ENCODE data around the gene COL4A4. TPM values are rescaled to one million over a fixed set of nuclear protein-coding genes. Genes with fewer than 3 reads are reported as not detected.

COL4A4 gene
- total RNA-seq, 1 donor: 0.36 TPM

- H3K79me2 ChIP-seq (ENCODE audit: insufficient read depth, low read length): no peaks in the 10 kb centered on the region
- H2AFZ ChIP-seq (ENCODE audit: low read length): no peak overlapping the region
- peaks cover 5% of the 10 kb centered on the region for H3K4me1 ChIP-seq (ENCODE audit: insufficient read depth, low read length)
- TF ChIP-seq CTCF (IDR thresholded peaks at IDR 0.05; ENCODE audit: extremely low read depth, low read depth, low read length): no peak
- no peak for DNase-seq (ENCODE audit: insufficient read length, low spot score, missing footprints)
- no peaks in the 10 kb centered on the region for H3K27me3 ChIP-seq (ENCODE audit: insufficient read depth, low read length)
- no peak overlapping the region for H3K27ac ChIP-seq (ENCODE audit: low read depth, low read length)
- H3K9me3 ChIP-seq (ENCODE audit: low read depth, low read length): no peaks in the 10 kb centered on the region
- no peak overlapping the region for H3K4me3 ChIP-seq (ENCODE audit: insufficient read depth, low read length)
- no peak overlapping the region for H3K4me2 ChIP-seq (ENCODE audit: insufficient read depth, low read length)
- no peaks in the 10 kb centered on the region for H4K20me1 ChIP-seq (ENCODE audit: insufficient read depth, low read length)
- H3K36me3 ChIP-seq (ENCODE audit: insufficient read depth, low read length): no peaks in the 10 kb centered on the region
Measured at GRCh38 chr2:227148106-227148505, 15.9 kb downstream of the COL4A4 start.

- no peaks in the 10 kb centered on the region for H3K36me3 ChIP-seq (ENCODE audit: insufficient read depth, low read length)
- no peak overlapping the region for H2AFZ ChIP-seq (ENCODE audit: low read length)
- H3K9me3 ChIP-seq (ENCODE audit: low read depth, low read length): no peaks in the 10 kb centered on the region
- TF ChIP-seq CTCF (IDR thresholded peaks at IDR 0.05; ENCODE audit: extremely low read depth, low read depth, low read length): no peak
- DNase-seq (ENCODE audit: insufficient read length, low spot score, missing footprints): no peak
- H3K4me1 ChIP-seq (ENCODE audit: insufficient read depth, low read length): peaks cover 5% of the 10 kb centered on the region
- no peaks in the 10 kb centered on the region for H3K79me2 ChIP-seq (ENCODE audit: insufficient read depth, low read length)
- no peaks in the 10 kb centered on the region for H4K20me1 ChIP-seq (ENCODE audit: insufficient read depth, low read length)
- no peaks in the 10 kb centered on the region for H3K27me3 ChIP-seq (ENCODE audit: insufficient read depth, low read length)
- H3K4me3 ChIP-seq (ENCODE audit: insufficient read depth, low read length): no peak overlapping the region
- H3K4me2 ChIP-seq (ENCODE audit: insufficient read depth, low read length): peak overlapping the region; percentile 22
- no peak overlapping the region for H3K27ac ChIP-seq (ENCODE audit: low read depth, low read length)
Measured at GRCh38 chr2:227147023-227147422, 17.0 kb downstream of the COL4A4 start.

GRCh38 chr2:227146456-227146855, 17.5 kb downstream of the COL4A4 start:
- no peaks in the 10 kb centered on the region for H3K27me3 ChIP-seq (ENCODE audit: insufficient read depth, low read length)
- H4K20me1 ChIP-seq (ENCODE audit: insufficient read depth, low read length): no peaks in the 10 kb centered on the region
- no peaks in the 10 kb centered on the region for H3K36me3 ChIP-seq (ENCODE audit: insufficient read depth, low read length)
- no peak overlapping the region for H2AFZ ChIP-seq (ENCODE audit: low read length)
- no peak overlapping the region for H3K4me3 ChIP-seq (ENCODE audit: insufficient read depth, low read length)
- H3K9me3 ChIP-seq (ENCODE audit: low read depth, low read length): no peaks in the 10 kb centered on the region
- no peak for TF ChIP-seq CTCF (IDR thresholded peaks at IDR 0.05; ENCODE audit: extremely low read depth, low read depth, low read length)
- peak; percentile 34 for DNase-seq (ENCODE audit: insufficient read length, low spot score, missing footprints)
- H3K4me2 ChIP-seq (ENCODE audit: insufficient read depth, low read length): no peak overlapping the region
- H3K79me2 ChIP-seq (ENCODE audit: insufficient read depth, low read length): no peaks in the 10 kb centered on the region
- no peak overlapping the region for H3K27ac ChIP-seq (ENCODE audit: low read depth, low read length)
- H3K4me1 ChIP-seq (ENCODE audit: insufficient read depth, low read length): peaks cover 5% of the 10 kb centered on the region

GRCh38 chr2:227143895-227144294, 20.1 kb downstream of the COL4A4 start:
- Histone ChIP-seq H3K4me1 (ENCODE audit: insufficient read depth, low read length) (peaks cover 5% of the 10 kb centered on the region), H3K36me3 (ENCODE audit: insufficient read depth, low read length) (no peaks in the 10 kb centered on the region), H2AFZ (ENCODE audit: low read length) (no peak overlapping the region), H4K20me1 (ENCODE audit: insufficient read depth, low read length) (no peaks in the 10 kb centered on the region), H3K9me3 (ENCODE audit: low read depth, low read length) (no peaks in the 10 kb centered on the region), H3K79me2 (ENCODE audit: insufficient read depth, low read length) (no peaks in the 10 kb centered on the region), H3K27me3 (ENCODE audit: insufficient read depth, low read length) (no peaks in the 10 kb centered on the region), H3K4me3 (ENCODE audit: insufficient read depth, low read length) (no peak overlapping the region), H3K4me2 (ENCODE audit: insufficient read depth, low read length) (no peak overlapping the region), H3K27ac (ENCODE audit: low read depth, low read length) (no peak overlapping the region)
- no peak for TF ChIP-seq CTCF (IDR thresholded peaks at IDR 0.05; ENCODE audit: extremely low read depth, low read depth, low read length)
- no peak for DNase-seq (ENCODE audit: insufficient read length, low spot score, missing footprints)

All from osteoblast (primary cell).